HG02884 (cell line): ENCODE measurements around the gene TRIM8.
A peak's percentile ranks its signal among the peaks of the same experiment; 100 is the strongest.
"Not testable (repeated sequence)": the region's sequence is repeated elsewhere in the genome, so short reads cannot be mapped to it uniquely, and the experiment has no call there.

Experiments
- ATAC-seq: cut with Tn5 transposase; IDR thresholded peaks from one replicate; pipeline ENCODE4 v1.9.1; 2021; ENCODE audit warnings: mild to moderate bottlenecking, moderate library complexity; ENCODE audit not compliant: unreplicated experiment

TRIM8 gene

DNA sequence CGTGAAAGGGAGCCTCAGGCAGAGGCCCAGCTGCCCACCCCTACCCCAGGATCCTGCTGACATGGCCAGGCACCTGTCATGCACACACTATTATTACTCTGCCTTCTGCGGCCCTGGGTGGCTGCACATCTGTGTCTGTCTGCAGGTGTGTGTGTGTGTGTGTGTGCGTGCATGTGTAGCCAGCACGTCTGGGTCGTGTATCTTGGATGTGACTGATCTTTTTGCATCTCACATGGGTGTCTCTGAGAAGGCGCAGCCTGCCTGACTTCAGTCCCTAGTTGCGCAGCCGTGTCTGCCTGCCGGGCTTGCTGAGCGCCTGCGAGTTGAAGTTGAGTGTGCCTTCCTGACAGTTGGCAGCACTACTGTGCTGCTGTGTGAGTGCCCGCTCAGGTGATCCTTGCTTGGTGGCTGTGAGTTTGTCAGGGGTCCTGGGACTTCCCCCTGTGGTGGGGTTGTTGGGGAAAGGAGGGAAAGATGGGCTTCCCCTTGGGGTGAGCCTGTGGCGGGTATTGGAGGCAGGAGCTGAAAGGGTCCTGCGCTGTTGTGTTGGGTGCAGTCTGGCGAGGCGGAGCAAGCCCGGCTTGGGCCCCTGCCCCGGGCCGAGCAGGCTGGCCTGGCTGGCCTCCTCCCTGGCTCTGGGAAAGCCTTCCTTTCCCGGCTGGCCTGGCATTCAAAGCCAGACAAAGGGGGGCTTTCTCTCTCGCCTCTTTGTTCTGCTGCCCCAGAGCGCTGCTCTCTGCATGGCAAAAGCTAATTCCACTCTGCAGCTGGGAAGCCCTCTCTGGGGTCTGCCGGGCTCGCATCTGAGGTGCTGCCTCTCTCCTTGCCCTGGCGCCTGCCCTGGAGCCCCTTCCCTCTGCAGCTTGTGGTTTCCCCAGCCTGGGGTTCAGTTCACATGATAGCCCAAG lies 4.9 kb downstream of the TRIM8 start:
- ATAC-seq = no peak

DNA sequence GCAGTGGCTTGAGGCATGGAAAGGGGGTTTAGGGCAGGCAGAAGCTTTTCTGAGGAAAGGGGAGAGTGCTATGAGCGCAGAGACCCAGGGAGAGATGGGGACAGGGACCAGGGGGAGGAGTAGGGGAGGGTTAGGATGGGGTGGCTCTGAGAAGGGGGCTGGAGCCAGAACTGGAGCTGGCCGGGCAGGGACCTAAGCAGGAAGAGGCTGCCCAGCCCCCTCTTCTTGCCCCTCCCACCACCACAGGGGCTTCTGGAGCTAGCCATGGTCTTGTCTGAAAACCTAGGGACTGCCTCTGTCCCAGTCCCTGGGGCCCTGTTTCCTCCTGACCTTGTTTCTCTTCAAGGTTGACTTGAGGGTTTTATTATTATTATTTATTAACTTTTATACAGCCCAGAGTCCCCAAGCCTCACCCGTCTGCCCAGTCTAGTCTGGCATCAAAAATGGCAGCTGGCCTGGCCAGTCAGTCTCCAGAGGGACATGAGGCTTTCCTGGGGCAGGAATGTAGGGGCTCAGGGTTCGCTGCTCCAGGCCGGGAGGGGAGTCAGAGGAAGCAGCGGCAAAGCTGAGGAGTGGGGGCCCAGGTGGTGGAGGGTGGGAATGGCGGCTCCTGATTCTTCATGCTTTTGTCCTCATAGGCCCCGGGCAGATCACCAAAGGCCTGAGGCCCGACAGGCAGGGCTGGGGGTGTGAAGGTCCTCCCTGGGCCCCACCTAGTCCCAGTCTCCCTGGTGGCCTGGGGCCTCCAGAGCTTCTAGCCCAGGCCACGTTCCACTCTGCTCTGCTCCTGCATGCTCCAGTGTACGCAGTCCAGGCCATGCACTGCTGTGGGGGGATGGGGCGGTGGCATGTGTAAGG lies 5.7 kb downstream of the TRIM8 start:
- ATAC-seq = no peak

- no peak for ATAC-seq
Measured at GRCh38 chr10:102650655-102651454, 6.6 kb downstream of the TRIM8 start.

- ATAC-seq = no peak
Measured at GRCh38 chr10:102651455-102652169, 7.3 kb downstream of the TRIM8 start.

GRCh38 chr10:102652170-102652916 lies 8.1 kb downstream of the TRIM8 start:
- ATAC-seq = peak; percentile 66

DNA sequence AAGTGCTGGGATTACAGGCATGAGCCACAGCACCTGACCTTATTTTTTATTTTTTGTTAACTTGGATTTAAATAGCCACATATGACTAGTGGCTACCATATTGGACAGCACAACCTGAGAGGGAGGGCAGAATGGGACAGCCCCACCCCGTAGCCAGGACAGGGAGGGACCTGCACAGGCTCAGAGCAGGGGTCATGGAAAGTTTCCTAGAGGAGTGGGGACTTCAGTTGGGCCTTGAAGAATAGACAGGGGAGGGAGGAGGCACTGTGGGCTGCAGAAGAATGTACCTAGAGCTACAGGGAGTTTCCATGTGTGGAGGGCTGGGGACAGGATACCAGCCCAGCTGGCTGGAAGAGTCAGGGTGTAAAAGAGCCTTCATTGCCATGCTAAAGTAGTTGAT lies 8.8 kb downstream of the TRIM8 start:
- ATAC-seq = no peak

DNA sequence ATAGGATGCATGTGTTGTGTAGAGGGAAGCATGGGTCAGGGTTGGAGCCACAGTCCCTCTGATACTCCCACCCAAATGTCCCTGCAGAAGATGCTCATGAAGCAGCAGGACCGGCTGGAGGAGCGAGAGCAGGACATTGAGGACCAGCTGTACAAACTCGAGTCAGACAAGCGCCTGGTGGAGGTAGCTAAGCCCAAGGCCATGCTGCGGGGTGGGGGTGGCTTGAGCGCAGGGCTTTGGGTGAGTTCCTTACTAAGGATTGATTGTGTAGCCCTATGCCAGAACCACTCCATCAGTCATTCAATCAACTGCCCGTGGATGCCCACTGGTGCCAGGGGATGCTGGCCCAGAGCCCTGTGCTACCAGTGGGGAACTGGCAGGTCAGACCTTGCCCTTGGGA lies 10.3 kb downstream of the TRIM8 start:
- ATAC-seq = no peak

GRCh38 chr10:102654969-102655368 lies 10.7 kb downstream of the TRIM8 start:
- no peak for ATAC-seq

- no peak for ATAC-seq
Measured at GRCh38 chr10:102656026-102656425, 11.7 kb downstream of the TRIM8 start.

DNA sequence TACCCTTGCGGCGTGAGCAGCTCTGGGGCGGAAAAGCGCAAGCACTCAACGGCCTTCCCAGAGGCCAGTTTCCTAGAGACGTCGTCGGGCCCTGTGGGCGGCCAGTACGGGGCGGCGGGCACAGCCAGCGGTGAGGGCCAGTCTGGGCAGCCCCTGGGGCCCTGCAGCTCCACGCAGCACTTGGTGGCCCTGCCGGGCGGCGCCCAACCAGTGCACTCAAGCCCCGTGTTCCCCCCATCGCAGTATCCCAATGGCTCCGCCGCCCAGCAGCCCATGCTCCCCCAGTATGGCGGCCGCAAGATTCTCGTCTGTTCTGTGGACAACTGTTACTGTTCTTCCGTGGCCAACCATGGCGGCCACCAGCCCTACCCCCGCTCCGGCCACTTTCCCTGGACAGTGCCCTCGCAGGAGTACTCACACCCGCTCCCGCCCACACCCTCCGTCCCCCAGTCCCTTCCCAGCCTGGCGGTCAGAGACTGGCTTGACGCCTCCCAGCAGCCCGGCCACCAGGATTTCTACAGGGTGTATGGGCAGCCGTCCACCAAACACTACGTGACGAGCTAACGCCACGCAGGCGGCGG lies 12.6 kb downstream of the TRIM8 start:
- no peak for ATAC-seq

DNA sequence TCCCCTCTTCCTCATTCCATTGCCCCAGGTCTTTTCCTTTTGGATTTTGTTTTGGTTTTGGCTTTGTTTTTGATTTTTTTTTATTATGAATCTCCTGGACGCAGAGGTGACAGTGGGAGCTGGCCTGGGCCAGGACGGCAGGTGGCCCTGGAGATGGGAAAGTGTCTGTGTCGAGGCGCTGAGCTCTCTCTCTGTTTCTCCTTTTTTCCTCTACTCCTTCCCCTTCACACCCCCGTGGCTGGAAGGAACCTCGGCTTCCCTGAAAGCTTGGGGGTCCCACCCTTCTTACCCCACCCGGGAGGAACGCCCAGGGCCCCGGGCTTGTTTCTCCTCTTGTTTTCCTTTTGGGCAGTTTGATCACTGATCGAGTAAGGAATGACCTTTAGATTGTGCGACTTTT lies 13.2 kb downstream of the TRIM8 start:
- ATAC-seq = no peak

- ATAC-seq = no peak
Measured at GRCh38 chr10:102657984-102658724, 13.9 kb downstream of the TRIM8 start.

DNA sequence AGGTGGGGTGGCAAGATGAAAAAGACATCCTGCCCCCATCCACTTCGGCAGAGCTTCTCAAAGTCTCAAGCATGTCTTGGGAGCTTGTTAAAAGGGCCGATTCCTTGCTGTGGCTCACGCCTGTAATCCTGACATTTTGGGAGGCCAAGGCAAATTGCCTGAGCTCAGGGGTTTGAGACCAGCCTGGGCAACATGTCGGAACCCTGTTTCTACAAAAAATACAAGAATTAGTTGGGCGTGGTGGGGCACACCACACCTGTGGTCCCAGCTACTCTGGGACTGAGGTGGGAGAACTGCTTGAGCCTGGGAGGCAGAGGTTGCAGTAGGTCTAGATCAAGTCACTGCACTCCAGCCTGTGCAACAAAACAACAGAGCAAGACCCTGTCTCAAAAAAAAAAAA lies 14.5 kb downstream of the TRIM8 start:
- ATAC-seq = no peak

- peak; percentile 85 for ATAC-seq
Measured at GRCh38 chr10:102660888-102661657, 16.8 kb downstream of the TRIM8 start.

DNA sequence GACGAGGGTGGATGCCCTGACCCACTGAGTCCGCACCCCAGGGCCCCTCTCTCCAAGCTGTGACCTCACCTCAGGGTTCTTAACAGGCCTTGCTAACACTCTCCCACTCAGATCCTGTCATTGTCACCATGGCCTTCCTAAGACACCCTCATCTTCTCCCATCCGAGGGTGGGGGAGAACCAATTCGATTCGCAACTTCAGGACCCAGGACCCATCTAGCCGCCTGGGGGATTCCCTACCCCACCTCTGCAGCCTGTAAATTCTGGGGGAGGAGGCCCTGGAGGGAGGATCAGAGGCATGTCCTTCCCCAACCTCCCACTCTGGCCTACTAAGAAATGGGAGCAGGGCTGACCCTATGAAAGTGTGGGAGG lies 17.4 kb downstream of the TRIM8 start:
- ATAC-seq = no peak

DNA sequence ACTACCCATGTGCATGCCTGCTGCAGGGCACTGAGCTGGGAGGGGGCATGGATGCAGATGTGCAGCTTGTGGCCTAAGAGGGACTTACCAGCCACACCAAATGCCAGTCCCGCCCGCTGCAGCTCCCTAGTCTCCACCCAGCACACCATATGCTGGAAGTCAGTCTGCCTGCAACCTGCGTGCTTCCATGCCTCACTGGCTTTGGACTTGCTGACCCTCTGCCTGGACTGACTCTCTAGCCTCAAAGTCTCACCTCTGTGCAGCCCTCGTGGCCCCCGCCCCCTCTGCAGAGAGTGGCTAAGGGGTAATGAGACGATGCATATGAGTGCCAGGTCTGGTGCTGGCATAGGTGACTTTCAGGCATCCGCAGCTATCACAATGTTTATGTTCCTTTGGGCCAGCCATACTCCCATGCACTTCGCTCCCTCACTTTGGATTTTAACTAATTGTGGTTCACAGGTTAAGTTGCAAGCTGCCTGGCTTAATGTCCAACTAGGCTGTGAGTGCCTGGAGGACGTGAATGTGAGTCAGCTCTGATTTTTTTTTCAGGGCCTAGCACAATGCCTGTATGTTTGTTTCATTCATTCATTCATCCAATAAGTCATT lies 21.7 kb downstream of the TRIM8 start:
- ATAC-seq = no peak

GRCh38 chr10:102667411-102667810 lies 23.1 kb downstream of the TRIM8 start:
- not testable (repeated sequence) for ATAC-seq
